ENCODE results near the gene TIMM50.

The TIMM50 gene

DNA sequence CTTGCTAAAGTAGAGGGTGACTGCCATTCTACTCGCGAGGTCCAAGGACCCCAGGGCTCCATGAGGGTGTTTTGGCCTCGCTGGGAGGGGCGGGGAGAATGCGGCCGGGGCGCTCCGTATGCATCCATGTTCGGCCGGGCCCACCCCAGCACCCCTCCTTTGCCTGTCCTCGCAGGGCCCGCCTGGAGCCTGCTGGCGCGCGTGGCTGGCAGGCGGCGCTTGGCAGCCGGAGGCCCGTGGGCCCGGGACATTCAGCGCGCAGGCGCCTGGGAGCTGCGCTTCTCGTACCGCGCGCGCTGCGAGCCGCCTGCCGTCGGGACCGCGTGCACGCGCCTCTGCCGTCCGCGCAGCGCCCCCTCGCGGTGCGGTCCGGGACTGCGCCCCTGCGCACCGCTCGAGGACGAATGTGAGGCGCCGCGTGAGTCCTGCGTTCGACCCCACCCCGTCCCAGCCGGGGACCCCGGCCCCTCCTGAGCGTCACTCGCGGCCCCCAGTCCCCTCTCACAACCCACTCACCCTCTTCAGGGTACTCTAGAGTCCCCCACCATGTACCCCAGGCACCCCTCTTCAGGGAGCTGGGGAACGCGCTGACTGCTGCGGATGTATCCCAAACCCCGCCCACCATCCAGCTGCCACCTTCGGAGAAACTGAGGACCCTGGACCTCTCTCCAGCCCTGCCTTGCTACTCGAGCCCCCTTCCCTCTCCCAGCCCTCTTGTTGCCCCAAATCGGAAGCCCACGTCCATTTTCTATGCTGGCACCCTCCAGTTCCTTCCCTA lies 22.2 kb downstream of the TIMM50 start:
- DNase-seq = no peak

DNA sequence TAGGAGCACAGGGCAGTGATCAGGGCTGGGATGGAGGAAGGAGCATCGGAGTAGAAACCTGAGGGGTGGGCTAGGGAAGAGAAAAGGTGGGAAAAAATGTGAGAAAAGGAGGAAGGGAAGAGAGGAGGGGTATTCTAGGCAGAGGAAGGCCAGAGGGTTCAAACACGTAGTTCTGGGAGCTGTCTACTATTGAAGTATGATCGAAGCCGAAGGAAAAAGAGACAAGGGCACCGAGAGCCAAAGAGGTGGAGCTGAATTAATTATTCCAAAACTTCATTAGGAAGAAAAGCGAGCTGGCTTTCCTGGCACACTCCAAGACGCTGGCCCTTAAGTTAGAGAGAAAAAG lies 25.9 kb downstream of the TIMM50 start:
- DNase-seq = no peak

DNA sequence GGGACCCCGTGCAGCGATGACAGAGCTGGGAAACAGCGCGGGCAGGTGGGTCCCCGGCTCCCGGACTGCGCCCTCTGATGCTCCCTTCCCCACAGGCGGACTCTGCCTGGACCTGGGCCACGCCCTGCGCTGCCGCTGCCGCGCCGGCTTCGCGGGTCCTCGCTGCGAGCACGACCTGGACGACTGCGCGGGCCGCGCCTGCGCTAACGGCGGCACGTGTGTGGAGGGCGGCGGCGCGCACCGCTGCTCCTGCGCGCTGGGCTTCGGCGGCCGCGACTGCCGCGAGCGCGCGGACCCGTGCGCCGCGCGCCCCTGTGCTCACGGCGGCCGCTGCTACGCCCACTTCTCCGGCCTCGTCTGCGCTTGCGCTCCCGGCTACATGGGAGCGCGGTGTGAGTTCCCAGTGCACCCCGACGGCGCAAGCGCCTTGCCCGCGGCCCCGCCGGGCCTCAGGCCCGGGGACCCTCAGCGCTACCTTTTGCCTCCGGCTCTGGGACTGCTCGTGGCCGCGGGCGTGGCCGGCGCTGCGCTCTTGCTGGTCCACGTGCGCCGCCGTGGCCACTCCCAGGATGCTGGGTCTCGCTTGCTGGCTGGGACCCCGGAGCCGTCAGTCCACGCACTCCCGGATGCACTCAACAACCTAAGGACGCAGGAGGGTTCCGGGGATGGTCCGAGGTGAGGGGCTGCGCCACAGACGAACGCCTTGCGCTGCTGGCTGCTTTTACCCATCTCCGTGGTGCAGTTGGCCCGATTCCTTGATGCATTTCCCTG lies 26.5 kb downstream of the TIMM50 start:
- peak; percentile 23 for DNase-seq

DNA sequence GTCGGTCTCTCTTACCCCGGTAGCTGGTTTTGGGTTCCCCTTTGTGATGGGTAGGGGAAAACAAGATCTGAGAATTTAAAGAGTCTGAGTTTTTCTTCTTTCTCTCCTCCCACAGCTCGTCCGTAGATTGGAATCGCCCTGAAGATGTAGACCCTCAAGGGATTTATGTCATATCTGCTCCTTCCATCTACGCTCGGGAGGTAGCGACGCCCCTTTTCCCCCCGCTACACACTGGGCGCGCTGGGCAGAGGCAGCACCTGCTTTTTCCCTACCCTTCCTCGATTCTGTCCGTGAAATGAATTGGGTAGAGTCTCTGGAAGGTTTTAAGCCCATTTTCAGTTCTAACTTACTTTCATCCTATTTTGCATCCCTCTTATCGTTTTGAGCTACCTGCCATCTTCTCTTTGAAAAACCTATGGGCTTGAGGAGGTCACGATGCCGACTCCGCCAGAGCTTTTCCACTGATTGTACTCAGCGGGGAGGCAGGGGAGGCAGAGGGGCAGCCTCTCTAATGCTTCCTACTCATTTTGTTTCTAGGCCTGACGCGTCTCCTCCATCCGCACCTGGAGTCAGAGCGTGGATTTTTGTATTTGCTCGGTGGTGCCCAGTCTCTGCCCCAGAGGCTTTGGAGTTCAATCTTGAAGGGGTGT lies 27.2 kb downstream of the TIMM50 start:
- no peak for DNase-seq

DNA sequence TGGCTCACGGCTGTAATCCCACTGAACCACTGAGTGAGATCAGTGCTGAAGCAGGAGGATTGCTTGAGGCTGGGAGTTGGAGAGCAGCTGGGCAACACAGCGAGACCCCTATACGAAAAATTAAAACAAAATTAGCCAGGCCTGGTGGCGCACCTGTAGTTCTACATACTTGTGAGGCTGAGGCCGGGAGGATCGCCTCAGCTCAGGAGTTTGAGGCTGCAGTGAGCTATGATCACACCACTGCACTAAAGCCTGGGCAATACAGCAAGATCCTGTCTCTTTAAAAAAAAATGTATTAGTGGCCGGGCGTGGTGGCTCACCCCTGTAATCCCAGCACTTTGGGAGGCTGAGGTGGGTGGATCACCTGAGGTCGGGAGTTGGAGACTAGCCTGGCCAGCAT lies 28.0 kb downstream of the TIMM50 start:
- DNase-seq = no peak

DNA sequence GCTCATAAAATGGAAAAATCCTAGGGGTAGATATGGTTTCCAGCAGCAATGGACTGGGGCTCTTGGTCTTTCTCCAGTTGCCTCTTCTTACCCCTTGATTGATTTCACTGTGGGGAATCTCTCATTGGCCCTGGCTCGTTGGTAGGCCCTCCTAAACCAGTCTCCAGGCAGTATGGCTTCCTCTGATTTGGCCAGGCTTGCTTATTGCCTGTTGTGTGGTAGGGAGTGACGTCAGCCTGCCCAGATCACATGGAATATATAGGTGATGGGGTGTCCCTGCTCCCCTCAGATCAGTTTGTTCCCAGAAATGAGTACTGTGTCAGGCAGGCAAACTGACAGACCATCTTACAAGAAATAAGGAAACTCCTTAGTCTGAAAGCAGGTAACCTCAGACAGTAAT lies 28.6 kb downstream of the TIMM50 start:
- no peak for DNase-seq

DNA sequence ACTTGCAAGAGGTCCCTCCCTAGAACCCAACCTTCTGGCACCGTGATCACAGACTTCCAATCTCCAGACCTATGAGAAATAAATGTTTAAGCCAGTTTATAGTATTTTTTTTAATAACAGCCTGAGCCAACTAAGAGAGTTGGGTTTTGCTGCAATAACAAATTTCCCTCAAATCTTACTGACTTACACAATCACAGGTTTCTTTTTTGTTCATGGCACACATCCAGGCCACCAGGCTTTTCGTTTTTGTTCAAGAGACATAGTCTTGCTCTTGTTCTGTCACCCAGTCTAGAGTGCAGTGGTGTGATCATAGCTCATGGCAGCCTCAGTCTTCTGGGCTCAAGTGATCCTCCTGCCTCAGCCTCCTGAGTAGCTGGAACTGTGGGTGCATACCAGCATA lies 32.4 kb downstream of the TIMM50 start:
- no peak for DNase-seq

DNA sequence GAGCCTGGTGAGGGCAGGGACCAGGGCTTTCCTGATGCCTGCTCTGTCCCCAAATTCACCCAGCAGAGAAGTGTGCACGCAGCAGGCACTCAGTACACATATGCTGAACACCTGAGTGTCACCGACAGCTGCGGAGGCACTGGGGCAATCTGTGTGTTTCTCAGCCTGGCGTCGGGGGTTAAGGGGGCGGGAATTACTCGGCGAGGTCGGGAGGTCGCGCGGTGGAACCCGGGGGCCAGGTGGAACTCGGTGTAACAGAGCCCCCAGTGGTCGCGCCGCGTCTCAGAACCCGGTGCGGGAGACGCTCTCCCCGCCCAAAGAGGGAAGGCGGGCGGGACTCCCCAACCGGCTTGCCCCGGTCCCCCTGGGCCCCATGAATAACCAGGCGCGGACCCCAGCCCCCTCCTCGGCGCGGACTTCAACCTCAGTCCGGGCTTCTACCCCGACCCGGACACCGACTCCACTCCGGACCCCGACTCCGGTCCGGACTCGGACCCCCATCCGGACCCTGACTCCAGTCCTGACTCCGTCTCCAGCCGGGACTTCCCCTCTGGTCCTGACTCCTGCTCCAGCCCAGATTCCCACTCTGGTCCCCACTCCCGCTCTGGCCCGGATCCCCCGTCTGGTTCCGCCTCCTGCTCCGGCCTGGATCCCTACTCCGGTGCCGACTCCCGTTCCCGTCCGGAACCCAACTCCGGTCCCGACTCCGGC lies 34.4 kb downstream of the TIMM50 start, which contains the start of gene SELENOV:
TSS of gene SELENOV (plus strand) at position 300 of the 711 bp plus-strand sequence. CDS start at position 374, 74 bp downstream.
- DNase-seq = no peak

DNA sequence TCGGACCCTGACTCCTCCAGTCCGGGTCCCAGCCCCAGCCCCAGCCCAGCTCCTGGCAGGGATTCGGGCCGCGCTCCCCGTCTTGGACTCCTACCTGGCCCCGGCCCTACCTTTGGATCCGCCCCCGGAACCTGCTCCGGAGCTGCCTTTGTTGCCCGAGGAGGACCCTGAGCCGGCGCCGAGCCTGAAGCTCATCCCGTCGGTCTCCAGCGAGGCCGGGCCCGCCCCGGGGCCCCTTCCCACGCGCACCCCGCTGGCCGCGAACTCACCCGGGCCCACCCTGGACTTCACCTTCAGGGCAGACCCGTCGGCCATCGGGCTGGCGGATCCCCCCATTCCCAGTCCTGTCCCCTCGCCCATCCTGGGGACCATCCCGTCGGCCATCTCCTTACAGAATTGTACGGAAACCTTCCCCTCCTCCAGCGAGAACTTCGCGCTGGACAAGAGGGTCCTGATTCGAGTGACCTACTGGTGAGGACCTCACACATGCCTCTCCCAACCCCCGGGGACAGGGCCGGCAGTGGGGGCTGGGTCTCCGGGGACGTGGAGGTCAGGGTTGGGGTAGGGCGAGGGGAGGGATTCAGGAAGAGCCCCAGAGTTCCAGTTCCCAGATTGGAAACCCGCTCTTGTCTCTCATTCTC lies 35.0 kb downstream of the TIMM50 start:
- DNase-seq = no peak

DNA sequence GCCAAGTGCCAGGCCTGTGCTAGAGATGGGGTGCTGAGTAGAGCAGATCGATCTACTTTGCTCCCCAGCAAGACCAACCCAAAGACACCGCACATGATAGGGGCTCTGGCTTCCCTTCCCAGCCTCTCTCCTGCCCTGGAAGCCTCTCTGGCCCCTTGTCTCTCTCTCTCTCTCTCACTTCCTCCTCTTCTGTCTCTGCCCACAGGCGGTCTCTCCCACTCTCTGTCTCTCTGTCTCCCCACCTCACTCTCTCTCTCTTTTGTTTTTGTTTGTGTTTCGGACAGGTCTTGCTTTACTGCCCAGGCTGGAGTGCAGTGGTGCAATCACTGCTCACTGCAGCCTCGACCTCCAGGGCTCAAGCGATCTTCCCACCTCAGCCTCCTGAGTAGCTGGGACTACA lies 35.6 kb downstream of the TIMM50 start:
- DNase-seq = no peak

DNA sequence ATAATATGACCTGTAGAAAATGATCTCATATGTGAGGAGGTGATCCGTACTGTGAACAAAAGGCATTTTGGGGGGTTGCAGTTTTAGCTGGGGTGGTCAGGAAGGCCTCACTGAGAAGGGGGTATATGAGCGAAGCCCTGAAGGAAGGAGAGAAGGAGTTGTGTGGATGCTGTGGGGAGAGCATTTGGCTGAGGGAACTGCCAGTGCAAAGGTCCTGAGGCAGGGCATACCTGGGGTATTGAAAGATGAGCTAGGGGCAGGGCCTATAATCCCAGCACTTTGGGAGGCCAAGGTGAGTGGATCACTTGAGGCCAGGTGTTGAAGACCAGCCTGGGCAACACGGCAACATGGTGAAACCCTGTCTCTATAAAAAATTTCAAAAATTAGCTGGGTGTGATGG lies 36.8 kb downstream of the TIMM50 start:
- no peak for DNase-seq

DNA sequence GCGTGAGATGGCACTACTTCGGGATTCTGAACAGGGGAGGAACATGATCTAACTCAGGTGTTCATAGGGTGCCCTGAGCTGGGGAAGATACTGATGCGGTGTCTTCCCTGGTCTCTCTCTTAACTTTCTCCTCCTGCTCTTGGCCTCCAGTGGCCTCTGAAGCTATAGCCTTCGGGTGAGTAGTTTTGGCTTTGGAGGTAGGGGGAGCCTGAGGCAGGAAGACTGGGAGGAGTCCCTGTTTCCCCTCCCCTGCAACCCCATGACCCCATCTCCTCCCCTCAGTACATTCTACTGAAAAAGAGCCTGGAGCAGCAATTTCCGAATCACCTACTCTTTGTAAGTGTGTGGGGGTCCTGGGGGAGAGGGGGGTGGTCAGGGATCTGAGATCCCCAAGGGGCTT lies 37.8 kb downstream of the TIMM50 start:
- DNase-seq = no peak

DNA sequence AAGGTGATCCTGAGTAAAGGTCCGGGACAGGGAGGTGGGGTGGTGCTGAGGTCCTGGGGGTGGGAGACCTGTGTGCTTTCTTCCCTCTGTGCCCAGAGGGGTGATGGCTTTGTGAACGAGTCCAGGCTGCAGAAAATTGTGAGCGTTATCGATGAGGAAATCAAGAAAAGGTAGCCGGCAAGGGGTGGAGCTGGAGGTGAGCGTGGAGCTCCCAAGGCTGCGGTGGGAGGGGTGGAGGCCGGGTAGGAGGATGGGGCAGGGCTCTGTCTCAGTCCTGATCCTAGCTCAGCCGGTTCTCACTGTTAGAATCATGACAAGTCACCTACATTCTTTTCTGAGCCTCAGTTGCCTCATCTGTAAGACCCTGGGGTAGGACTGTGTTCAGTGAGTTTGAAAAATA lies 38.3 kb downstream of the TIMM50 start:
- DNase-seq = no peak

DNA sequence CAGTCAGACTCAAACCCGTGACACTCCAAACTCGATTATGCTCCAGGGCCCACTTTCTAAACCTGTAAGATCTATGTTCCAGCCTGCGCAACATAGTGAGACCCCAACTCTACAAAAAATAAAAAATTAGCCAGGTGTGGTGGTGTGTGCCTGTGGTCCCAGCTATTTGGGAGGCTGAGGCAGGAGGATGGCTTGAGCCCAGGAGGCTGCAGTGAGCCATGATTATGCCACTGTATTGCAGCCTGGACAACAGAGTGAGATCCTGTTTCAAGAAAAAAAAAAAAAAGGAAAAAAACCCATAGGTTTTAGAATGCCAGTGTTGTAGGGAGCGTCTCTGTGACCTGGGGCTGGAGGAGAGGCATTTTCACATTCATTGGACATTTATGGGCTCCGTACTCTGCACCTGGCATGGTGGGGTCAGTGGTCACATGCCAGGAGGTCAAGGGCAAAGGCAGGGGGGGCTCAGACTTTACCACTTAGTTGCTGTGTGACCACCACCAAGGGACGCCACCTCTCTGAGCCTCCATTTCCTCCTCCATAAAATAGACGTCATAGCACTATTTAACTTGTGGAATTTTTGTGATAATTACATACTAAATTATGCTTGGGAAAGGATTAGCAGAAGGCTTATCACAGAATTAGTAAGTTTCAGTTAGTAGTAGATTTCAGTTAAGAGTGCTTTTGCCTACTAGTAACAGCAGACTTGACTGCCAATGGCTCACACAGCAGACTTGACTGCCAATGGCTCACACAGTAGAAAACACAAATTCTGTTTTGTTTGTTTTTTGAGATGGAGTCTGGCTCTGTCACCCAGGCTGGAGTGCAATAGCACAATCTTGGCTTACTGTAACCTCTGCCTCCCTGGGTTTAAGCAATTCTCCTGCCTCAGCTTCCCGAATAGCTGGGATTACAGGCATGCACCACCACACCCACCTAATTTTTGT lies 40.2 kb downstream of the TIMM50 start:
- no peak for DNase-seq

DNA sequence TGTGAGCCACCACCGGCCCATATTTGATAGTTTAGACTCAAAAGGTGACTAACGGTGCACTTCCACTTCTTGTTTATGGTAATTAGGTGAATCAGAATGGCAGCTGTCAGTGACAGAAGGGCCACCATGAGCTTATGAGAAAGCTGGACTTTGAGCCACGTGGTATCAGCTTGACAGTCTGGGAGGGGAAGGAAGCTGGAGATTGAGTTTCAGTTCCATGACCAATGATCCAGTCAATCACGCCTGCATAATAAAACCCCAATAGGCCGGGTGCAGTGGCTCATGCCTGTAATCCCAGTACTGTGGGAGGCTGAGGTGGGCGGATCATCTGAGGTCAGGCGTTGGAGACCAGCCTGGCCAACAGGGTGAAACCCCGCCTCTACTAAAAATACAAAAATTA lies 43.9 kb downstream of the TIMM50 start:
- DNase-seq = no peak

DNA sequence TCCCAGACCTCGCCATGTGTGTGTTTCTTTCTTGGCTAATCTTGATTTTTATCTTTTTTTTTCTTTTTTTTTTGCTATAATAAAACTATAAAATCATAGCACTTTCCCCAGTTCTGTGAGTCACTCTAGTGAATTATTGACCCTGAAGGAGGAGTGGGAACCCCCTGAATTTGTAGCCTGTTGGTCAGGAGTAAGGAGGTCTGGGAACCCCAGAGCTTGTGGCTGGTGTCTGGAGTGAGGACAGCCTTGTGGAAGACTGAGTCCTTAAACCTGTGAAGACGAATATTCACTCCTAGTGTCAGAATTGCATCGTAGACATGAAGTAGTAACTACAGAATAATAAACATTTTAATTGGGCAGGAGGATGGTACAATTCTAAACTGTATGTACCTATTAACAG lies 44.6 kb downstream of the TIMM50 start:
- no peak for DNase-seq

DNA sequence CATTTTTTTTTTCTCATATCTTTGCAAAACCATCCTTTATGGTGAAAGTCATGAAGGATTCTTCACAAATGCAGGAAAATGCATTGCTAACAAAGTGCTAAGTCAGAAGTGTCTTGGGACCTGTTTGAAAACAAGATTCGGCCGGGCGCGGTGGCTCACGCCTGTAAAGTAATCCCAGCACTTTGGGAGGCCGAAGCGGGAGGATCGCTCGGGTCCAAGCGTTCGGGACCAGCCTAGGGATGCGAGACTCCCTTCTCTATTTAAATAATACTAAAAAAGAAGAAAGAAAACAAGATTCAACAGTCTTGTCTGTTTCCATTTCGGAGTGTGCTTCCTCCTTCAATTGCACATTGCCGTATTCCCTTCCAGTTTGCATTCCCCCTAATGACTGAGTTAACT lies 51.2 kb downstream of the TIMM50 start:
- no peak for DNase-seq

DNA sequence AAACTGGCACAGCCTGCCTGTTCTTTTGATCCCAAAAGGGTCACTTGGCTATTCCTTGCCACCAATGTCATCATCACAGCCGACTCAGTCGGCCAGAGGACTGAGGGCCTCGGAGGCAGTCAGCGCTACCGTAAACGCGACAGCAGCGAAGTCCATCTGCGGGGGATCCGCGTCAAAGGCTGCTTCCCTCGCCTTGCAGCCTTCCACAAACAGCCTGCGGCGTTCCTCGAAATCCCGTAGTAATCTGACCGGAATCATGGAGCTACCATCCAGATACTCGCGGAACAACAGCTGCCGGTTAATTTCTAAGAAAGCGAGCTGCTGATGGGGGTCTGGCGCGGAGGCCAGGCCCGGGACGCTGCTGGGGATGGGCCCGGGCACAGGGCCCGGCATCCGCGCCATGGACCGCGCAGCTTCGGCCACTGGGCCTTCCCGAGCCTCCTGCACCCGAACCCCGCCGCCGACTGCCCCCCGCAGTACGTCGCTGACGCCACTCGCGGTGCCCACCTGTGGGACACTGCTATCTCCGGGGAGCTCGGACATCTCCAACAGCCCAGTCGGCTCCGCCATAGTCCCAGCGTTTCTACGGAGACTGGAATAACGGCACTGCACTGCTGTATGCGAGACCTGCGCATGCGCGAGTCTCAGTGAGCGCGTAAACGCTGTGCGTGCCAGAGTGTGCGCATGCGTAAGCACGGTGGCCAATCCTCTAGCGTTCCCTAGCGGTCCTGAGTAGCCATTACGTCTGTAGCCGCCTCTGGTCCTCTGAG lies 51.8 kb downstream of the TIMM50 start, which contains the start of gene EID2B:
TSS of gene EID2B (minus strand) at position 620 of the 770 bp plus-strand sequence. CDS start at position 570, 50 bp downstream.
- DNase-seq = peak; percentile 95

DNA sequence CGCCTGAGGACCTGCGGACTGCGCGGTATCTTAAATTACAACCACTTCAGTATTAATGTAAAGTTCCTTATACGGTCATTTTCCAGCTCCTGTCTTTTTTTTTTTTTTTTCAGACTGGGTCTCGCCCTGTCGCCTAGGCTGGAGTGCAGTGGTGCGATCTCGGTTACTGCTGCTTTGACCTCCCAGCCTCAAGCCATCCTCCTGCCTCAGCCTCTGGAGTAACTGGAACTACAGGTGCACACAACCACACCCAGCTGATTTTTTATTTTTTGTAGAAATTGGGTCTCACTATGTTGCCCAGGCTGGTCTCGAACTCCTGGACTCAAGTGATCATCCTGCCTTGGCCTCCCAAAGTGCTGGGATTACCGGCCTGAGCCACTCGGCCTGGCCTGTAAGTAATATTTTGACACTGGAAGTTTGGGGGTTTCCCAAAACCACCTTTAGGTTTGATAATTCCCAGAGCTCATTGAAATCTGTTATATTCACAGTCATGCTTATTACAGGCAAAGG lies 52.4 kb downstream of the TIMM50 start:
- no peak for DNase-seq

DNA sequence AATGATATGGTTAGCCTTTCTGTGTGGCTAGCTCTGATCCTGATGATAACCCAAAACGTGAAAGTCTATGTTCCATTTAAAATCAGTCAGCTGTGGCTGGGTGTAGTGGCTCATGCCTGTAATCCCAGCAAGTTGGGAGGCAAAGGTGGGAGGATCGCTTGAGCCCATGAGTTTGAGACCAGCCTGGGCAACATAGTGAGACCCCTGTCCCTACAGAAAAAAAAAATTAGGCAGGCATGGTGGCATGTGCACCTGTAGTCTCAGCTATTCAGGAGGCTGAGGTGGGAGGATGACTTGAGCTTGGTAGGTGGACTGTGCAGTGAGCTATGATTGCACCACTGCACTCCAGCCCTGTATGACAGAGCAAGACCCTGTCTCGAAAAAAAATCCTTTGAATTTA lies 53.2 kb downstream of the TIMM50 start:
- DNase-seq = no peak

DNA sequence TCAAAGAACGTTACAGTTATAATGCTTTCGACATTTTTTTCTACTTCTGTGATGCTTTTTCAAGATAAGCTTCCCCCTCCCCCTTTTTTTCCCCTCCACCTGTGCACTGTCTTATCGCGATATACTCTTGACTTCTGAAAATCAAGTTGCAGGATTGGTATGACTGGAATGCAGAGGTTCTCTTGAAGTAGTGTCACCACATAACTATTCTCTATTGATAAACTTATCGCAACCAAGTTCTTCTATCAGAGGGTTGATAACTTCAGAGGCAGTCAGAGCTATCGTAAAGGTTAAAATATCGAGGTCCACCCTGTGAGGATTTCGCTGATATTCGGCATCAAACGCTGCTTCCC lies 58.5 kb downstream of the TIMM50 start:
- DNase-seq = no peak
